Hepatocyte (in vitro differentiated cells): ENCODE measurements around the gene BCL7C.

Experiments
- CTCF ChIP-seq: fragments of 200-600 bp; sonication (generic); IDR thresholded peaks from 2 replicates; pipeline ENCODE4 v1.5.1; 2016; ENCODE audit warnings: antibody characterized with exemption, mild to moderate bottlenecking; ENCODE audit not compliant: poor library complexity
- EZH2 ChIP-seq: fragments of 200-600 bp; sonication (generic); IDR thresholded peaks from 2 replicates; pipeline ENCODE4 v1.6.1; 2016; ENCODE audit warnings: antibody characterized with exemption, mild to moderate bottlenecking, borderline replicate concordance

GRCh38 chr16:30858829-30859423, 35.0 kb downstream of the BCL7C start:
- TF ChIP-seq CTCF (no peak), EZH2 (no peak)
